Naive thymus-derived CD4-positive, alpha-beta T cell (primary cell): ENCODE results near the gene GJD4. TPM values are rescaled to one million over a fixed set of nuclear protein-coding genes. Genes with fewer than 3 reads are reported as not detected.

Experiments
- ATAC-seq: fragments of 150-1000 bp; cut with Tn5 transposase; 2 replicates; pipeline ENCODE4 v1.10.0; 2021; ENCODE audit warnings: mild to moderate bottlenecking, moderate library complexity
- CTCF ChIA-PET: fragments of 350-600 bp; sonication (Branson Sonifier 250); formaldehyde crosslinking; loops from one replicate; lab custom pipeline; 2021; ENCODE audit warnings: antibody characterized with exemption; lab: Charles Lee
- POLR2A ChIA-PET: fragments of 350-600 bp; sonication (Branson Sonifier 250); formaldehyde crosslinking; loops from one replicate; lab custom pipeline; 2021; ENCODE audit warnings: antibody characterized with exemption, inconsistent platforms; lab: Charles Lee
- DNase-seq, 9 donors: peaks; one replicate each; pipeline versions ENCODE4 v3.0.0 to v3.0.0-alpha.2; 2020 to 2022; ENCODE audit warnings: mixed read lengths in 1 of 9
- H3K27ac ChIP-seq: one replicate; pipeline ENCODE4 v1.7.0; 2013; ENCODE audit warnings: mild to moderate bottlenecking, low read depth, low read length, moderate library complexity
- H3K27me3 ChIP-seq, 2 donors: one replicate each; pipeline ENCODE4 v1.7.0; 2013; ENCODE audit warnings: low read length in 2 of 2, mild to moderate bottlenecking in 2 of 2, moderate library complexity in 2 of 2; ENCODE audit not compliant: control insufficient read depth in 2 of 2, insufficient read depth in 2 of 2
- H3K36me3 ChIP-seq, 3 experiments: 1 replicate in 2 of 3; 2 replicates in 1 of 3; pipeline ENCODE4 v1.7.0; 2013; ENCODE audit warnings: low read length in 3 of 3, mild to moderate bottlenecking in 3 of 3, moderate library complexity in 1 of 3; ENCODE audit not compliant: insufficient read depth in 3 of 3, control insufficient read depth in 2 of 3
- H3K4me1 ChIP-seq, 2 donors: one replicate each; pipeline ENCODE4 v1.7.0; 2013; ENCODE audit warnings: low read length in 2 of 2, mild to moderate bottlenecking in 2 of 2, moderate library complexity in 1 of 2; ENCODE audit not compliant: control insufficient read depth in 2 of 2, insufficient read depth in 2 of 2
- H3K4me3 ChIP-seq: 2 replicates; pipeline ENCODE4 v1.7.0; 2013; ENCODE audit warnings: mild to moderate bottlenecking, low read length
- H3K9me3 ChIP-seq, 3 experiments: 1 replicate in 2 of 3; 2 replicates in 1 of 3; pipeline ENCODE4 v1.7.0; 2013; ENCODE audit warnings: low read length in 3 of 3; ENCODE audit not compliant: control insufficient read depth in 2 of 3
- H3K27ac Mint-ChIP-seq, 9 donors: one replicate each; pipeline ENCODE4 v1.8.0; 2020 to 2022; ENCODE audit warnings: mixed read lengths in 9 of 9, mild to moderate bottlenecking in 8 of 9, moderate library complexity in 5 of 9, inconsistent platforms in 2 of 9
- H3K27me3 Mint-ChIP-seq, 5 donors: one replicate each; pipeline ENCODE4 v1.8.0; 2021 to 2022; ENCODE audit warnings: mixed read lengths in 5 of 5, mild to moderate bottlenecking in 1 of 5
- H3K36me3 Mint-ChIP-seq, 5 donors: one replicate each; pipeline ENCODE4 v1.8.0; 2020 to 2022; ENCODE audit warnings: mixed read lengths in 5 of 5, mild to moderate bottlenecking in 3 of 5, inconsistent platforms in 1 of 5
- H3K4me1 Mint-ChIP-seq, 7 donors: one replicate each; pipeline ENCODE4 v1.8.0; 2020 to 2022; ENCODE audit warnings: mixed read lengths in 7 of 7, mild to moderate bottlenecking in 3 of 7, inconsistent platforms in 1 of 7
- H3K4me3 Mint-ChIP-seq, 10 donors: one replicate each; pipeline ENCODE4 v1.8.0; 2020 to 2022; ENCODE audit warnings: mild to moderate bottlenecking in 10 of 10, mixed read lengths in 10 of 10, moderate library complexity in 6 of 10, inconsistent platforms in 2 of 10
- H3K9me3 Mint-ChIP-seq, 11 donors: one replicate each; pipeline ENCODE4 v1.8.0; 2020 to 2022; ENCODE audit warnings: mixed read lengths in 11 of 11, mild to moderate bottlenecking in 4 of 11, inconsistent platforms in 1 of 11, moderate library complexity in 1 of 11
- intact Hi-C, 2 donors: fragments of 100-400 bp; cut with micrococcal nuclease; formaldehyde crosslinking; loops; one replicate each; pipeline ENCODE4 v1.15.1; 2023
- polyA plus RNA-seq, 2 donors: library from polyadenylated mRNA; unstranded; fragments of 300-500 nt; fragmentation: Illumina TruSeq; gene quantifications; one replicate each; pipeline ENCODE4 v1.2.3, GENCODE V29; 2021
- total RNA-seq, 6 experiments: library from RNA in 5 of 6; stranded (reverse) in 5 of 6; gene quantifications; 1 replicate in 5 of 6; 2 replicates in 1 of 6; pipeline ENCODE4 v1.2.3 and lab custom pipeline; 2021 to 2026

Gene GJD4
- total and polyA plus RNA-seq, 7 experiments from 2014 or later: not detected

- DNase-seq (no peak), ATAC-seq (no peak)
- Histone ChIP-seq H3K9me3 (no peaks in the 10 kb centered on the region), H3K36me3 (no peaks in the 10 kb centered on the region), H3K27me3 (no peaks in the 10 kb centered on the region), H3K4me3 (no peak overlapping the region), H3K27ac (no peak overlapping the region), H3K4me1 (no peaks in the 10 kb centered on the region)
- POLR2A ChIA-PET: no interaction called here
- Mint-ChIP-seq H3K9me3 (peaks cover 0 to 14% (median 2%) of the 10 kb centered on the region in 11 donors), H3K4me3 (peak overlapping the region in 1 of 10 donors; percentile 80), H3K27ac (no peak overlapping the region), H3K36me3 (peaks cover 0 to 3% (median 0%) of the 10 kb centered on the region in 5 donors), H3K27me3 (peaks cover 45 to 60% (median 54%) of the 10 kb centered on the region in 5 donors), H3K4me1 (peaks cover 0 to 6% (median 5%) of the 10 kb centered on the region in 7 donors)
- CTCF ChIA-PET: no interaction called here
- intact Hi-C loops: no loop called here
Measured at GRCh38 chr10:35608328-35608672, 3.2 kb downstream of the GJD4 start.

GRCh38 chr10:35611750-35612149 is 6.6 kb downstream of the GJD4 start:
- CTCF ChIA-PET: no interaction called here
- Histone ChIP-seq H3K9me3 (no peaks in the 10 kb centered on the region), H3K4me1 (no peaks in the 10 kb centered on the region), H3K27ac (no peak overlapping the region), H3K36me3 (no peaks in the 10 kb centered on the region), H3K4me3 (no peak overlapping the region), H3K27me3 (no peaks in the 10 kb centered on the region)
- peaks cover 0 to 3% (median 0%) of the 10 kb centered on the region in 5 donors for H3K36me3 Mint-ChIP-seq
- H3K4me1 Mint-ChIP-seq: peaks cover 0 to 6% (median 5%) of the 10 kb centered on the region in 7 donors
- no peak overlapping the region for H3K27ac Mint-ChIP-seq
- no peak overlapping the region for H3K4me3 Mint-ChIP-seq
- intact Hi-C loops: no loop called here
- DNase-seq: no peak
- ATAC-seq: no peak
- peaks cover 0 to 14% (median 3%) of the 10 kb centered on the region in 11 donors for H3K9me3 Mint-ChIP-seq
- POLR2A ChIA-PET: no interaction called here
- peaks cover 34 to 61% (median 59%) of the 10 kb centered on the region in 5 donors for H3K27me3 Mint-ChIP-seq

- Mint-ChIP-seq H3K27me3 (peaks cover 27 to 58% (median 52%) of the 10 kb centered on the region in 5 donors), H3K4me3 (no peak overlapping the region), H3K36me3 (peaks cover 0 to 3% (median 0%) of the 10 kb centered on the region in 5 donors), H3K27ac (no peak overlapping the region), H3K9me3 (peaks cover 0 to 11% (median 3%) of the 10 kb centered on the region in 11 donors), H3K4me1 (peaks cover 0 to under 1% (median under 1%) of the 10 kb centered on the region in 7 donors)
- CTCF ChIA-PET: no interaction called here
- Histone ChIP-seq H3K27ac (no peak overlapping the region), H3K27me3 (no peaks in the 10 kb centered on the region), H3K4me1 (no peaks in the 10 kb centered on the region), H3K9me3 (no peaks in the 10 kb centered on the region), H3K36me3 (no peaks in the 10 kb centered on the region), H3K4me3 (no peak overlapping the region)
- POLR2A ChIA-PET: no interaction called here
- intact Hi-C loops: no loop called here
- ATAC-seq (no peak), DNase-seq (no peak)
Measured at GRCh38 chr10:35612385-35613106, 7.4 kb downstream of the GJD4 start.

GRCh38 chr10:35613107-35613440 is 7.9 kb downstream of the GJD4 start:
- CTCF ChIA-PET: no interaction called here
- H3K9me3 Mint-ChIP-seq: peaks cover 0 to 11% (median 3%) of the 10 kb centered on the region in 11 donors

GRCh38 chr10:35613597-35614226 is 8.6 kb downstream of the GJD4 start:
- no peak overlapping the region for H3K4me3 Mint-ChIP-seq
- Histone ChIP-seq H3K4me3 (no peak overlapping the region), H3K27ac (no peak overlapping the region), H3K36me3 (no peaks in the 10 kb centered on the region), H3K27me3 (no peaks in the 10 kb centered on the region), H3K4me1 (no peaks in the 10 kb centered on the region), H3K9me3 (no peaks in the 10 kb centered on the region)
- POLR2A ChIA-PET: no interaction called here
- CTCF ChIA-PET: no interaction called here
- H3K27me3 Mint-ChIP-seq: peaks cover 24 to 59% (median 52%) of the 10 kb centered on the region in 5 donors
- DNase-seq (no peak), ATAC-seq (no peak)
- no peaks in the 10 kb centered on the region for H3K4me1 Mint-ChIP-seq
- H3K27ac Mint-ChIP-seq: no peak overlapping the region
- peaks cover 0 to 11% (median 3%) of the 10 kb centered on the region in 11 donors for H3K9me3 Mint-ChIP-seq
- intact Hi-C loops: no loop called here
- H3K36me3 Mint-ChIP-seq: peaks cover 0 to 3% (median 0%) of the 10 kb centered on the region in 5 donors

More at GRCh38 chr10:35613107-35613440, 7.9 kb downstream of the GJD4 start:
- ATAC-seq (no peak), DNase-seq (no peak)
- Mint-ChIP-seq H3K4me3 (no peak overlapping the region), H3K36me3 (peaks cover 0 to 3% (median 0%) of the 10 kb centered on the region in 5 donors), H3K27me3 (peaks cover 26 to 58% (median 52%) of the 10 kb centered on the region in 5 donors), H3K4me1 (no peaks in the 10 kb centered on the region), H3K27ac (no peak overlapping the region)
- POLR2A ChIA-PET: no interaction called here
- no peak overlapping the region for H3K4me3 ChIP-seq
- intact Hi-C loops: no loop called here
- H3K36me3 ChIP-seq: no peaks in the 10 kb centered on the region
- no peaks in the 10 kb centered on the region for H3K27me3 ChIP-seq
- no peak overlapping the region for H3K27ac ChIP-seq
- H3K9me3 ChIP-seq: no peaks in the 10 kb centered on the region
- no peaks in the 10 kb centered on the region for H3K4me1 ChIP-seq

GRCh38 chr10:35614312-35614711 is 9.2 kb downstream of the GJD4 start:
- Histone ChIP-seq H3K27ac (no peak overlapping the region), H3K36me3 (no peaks in the 10 kb centered on the region), H3K9me3 (peaks cover 0 to 3% (median 0%) of the 10 kb centered on the region in 3 experiments), H3K4me1 (no peaks in the 10 kb centered on the region), H3K4me3 (no peak overlapping the region), H3K27me3 (no peaks in the 10 kb centered on the region)
- POLR2A ChIA-PET: no interaction called here
- DNase-seq (no peak), ATAC-seq (no peak)
- Mint-ChIP-seq H3K27me3 (peaks cover 22 to 58% (median 52%) of the 10 kb centered on the region in 5 donors), H3K4me3 (no peak overlapping the region), H3K27ac (no peak overlapping the region), H3K9me3 (peaks cover 0 to 16% (median 3%) of the 10 kb centered on the region in 11 donors), H3K4me1 (no peaks in the 10 kb centered on the region), H3K36me3 (peaks cover 0 to 3% (median 0%) of the 10 kb centered on the region in 5 donors)
- CTCF ChIA-PET: no interaction called here
- intact Hi-C loops: no loop called here
